ENCODE data around the gene IQUB. TPM values are rescaled to one million over a fixed set of nuclear protein-coding genes. Genes with fewer than 3 reads are reported as not detected.
A peak's percentile ranks its signal among the peaks of the same experiment; 100 is the strongest.
"Not testable (repeated sequence)": the region's sequence is repeated elsewhere in the genome, so short reads cannot be mapped to it uniquely, and the experiment has no call there.

Gene IQUB
- total and polyA plus RNA-seq, 9 donors = 0.16 to 0.84 (median 0.28) TPM

GRCh38 chr7:123570390-123571182, 36.2 kb upstream of the IQUB start:
- WGBS (ENCODE audit: insufficient coverage) = 22% methylated on average over 1 of the region's 4 CpGs
- no peak overlapping the region for H3K4me3 ChIP-seq (ENCODE audit: low read length)
- H3K27ac ChIP-seq (ENCODE audit: low read length) = no peak overlapping the region
- peak; percentile 18 for DNase-seq
- no peaks in the 10 kb centered on the region for H3K4me1 ChIP-seq (ENCODE audit: control insufficient read depth, insufficient read depth, low read length)
- no peaks in the 10 kb centered on the region for H3K9me3 ChIP-seq (replicated peaks; ENCODE audit: control insufficient read depth, low read depth, low read length)
- H3K36me3 ChIP-seq (ENCODE audit: control insufficient read depth, insufficient read depth, low read length) = no peaks in the 10 kb centered on the region
- no peaks in the 10 kb centered on the region for H3K27me3 ChIP-seq (ENCODE audit: control insufficient read depth, insufficient read depth, low read length)

GRCh38 chr7:123569352-123570010, 35.1 kb upstream of the IQUB start:
- no CpG with 5 or more reads among the region's 2 CpGs for WGBS (ENCODE audit: insufficient coverage)
- no peaks in the 10 kb centered on the region for H3K36me3 ChIP-seq (ENCODE audit: control insufficient read depth, insufficient read depth, low read length)
- no peak for DNase-seq
- no peaks in the 10 kb centered on the region for H3K9me3 ChIP-seq (replicated peaks; ENCODE audit: control insufficient read depth, low read depth, low read length)
- no peaks in the 10 kb centered on the region for H3K27me3 ChIP-seq (ENCODE audit: control insufficient read depth, insufficient read depth, low read length)
- H3K4me1 ChIP-seq (ENCODE audit: control insufficient read depth, insufficient read depth, low read length) = no peaks in the 10 kb centered on the region
- H3K4me3 ChIP-seq (ENCODE audit: low read length) = no peak overlapping the region
- H3K27ac ChIP-seq (ENCODE audit: low read length) = no peak overlapping the region

DNA sequence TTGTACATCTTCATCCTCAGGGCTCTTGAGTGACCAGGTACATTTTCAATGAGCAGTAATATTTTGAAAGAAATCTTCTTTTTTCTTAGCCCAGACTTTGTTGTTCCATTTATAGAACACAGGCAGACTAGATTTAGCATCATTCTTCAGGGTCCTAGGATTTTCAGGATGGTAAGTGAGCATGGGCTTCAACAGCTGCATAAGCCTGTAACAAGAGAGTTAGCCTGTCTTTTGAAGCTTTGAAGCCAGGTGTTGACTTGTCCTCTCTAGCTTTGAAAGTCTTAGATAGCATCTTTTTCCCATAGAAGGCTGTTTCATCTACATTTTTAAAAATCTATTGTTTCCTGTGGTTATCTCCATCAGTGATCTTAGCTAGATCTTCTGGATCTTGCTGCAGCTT, 27.7 kb upstream of the IQUB start:
- no peak for DNase-seq
- Histone ChIP-seq H3K9me3 (replicated peaks; ENCODE audit: control insufficient read depth, low read depth, low read length) (no peaks in the 10 kb centered on the region), H3K36me3 (ENCODE audit: control insufficient read depth, insufficient read depth, low read length) (no peaks in the 10 kb centered on the region), H3K4me3 (ENCODE audit: low read length) (no peak overlapping the region), H3K27ac (ENCODE audit: low read length) (no peak overlapping the region), H3K27me3 (ENCODE audit: control insufficient read depth, insufficient read depth, low read length) (no peaks in the 10 kb centered on the region), H3K4me1 (ENCODE audit: control insufficient read depth, insufficient read depth, low read length) (no peaks in the 10 kb centered on the region)

DNA sequence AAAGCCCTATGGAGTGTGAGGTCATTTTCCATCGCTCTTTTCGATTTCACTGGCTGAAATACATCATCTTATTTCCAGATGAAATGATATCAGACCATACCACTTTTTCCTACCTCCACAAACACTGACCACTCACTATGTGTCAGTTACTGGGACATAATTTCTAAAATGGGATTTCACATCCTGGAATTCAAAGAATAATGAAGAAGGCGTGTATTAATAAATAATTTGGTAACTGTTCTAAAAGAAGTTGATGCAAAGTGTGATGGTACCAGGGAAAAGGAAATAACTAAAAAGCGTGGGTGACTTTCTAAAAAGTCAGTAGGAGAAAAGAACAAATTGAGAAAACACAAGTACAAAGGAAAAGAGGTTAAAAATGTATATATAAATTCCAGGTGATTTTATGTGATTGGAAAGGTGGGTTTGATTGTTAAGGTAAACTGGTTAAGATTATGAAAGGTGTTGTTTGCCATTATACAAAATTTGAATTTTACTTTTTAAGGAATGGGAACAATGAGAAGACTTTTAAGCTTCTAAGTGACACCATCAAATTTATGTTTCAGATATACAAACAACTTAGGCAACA, 24.0 kb upstream of the IQUB start:
- H3K36me3 ChIP-seq (ENCODE audit: control insufficient read depth, insufficient read depth, low read length) = peaks cover under 1% of the 10 kb centered on the region
- WGBS (ENCODE audit: insufficient coverage) = 20% methylated on average over 1 of the region's 4 CpGs
- no peak for DNase-seq
- peak overlapping the region; percentile 97 for H3K27ac ChIP-seq (ENCODE audit: low read length)
- peaks cover 4% of the 10 kb centered on the region for H3K4me1 ChIP-seq (ENCODE audit: control insufficient read depth, insufficient read depth, low read length)
- no peaks in the 10 kb centered on the region for H3K27me3 ChIP-seq (ENCODE audit: control insufficient read depth, insufficient read depth, low read length)
- H3K9me3 ChIP-seq (replicated peaks; ENCODE audit: control insufficient read depth, low read depth, low read length) = no peaks in the 10 kb centered on the region
- H3K4me3 ChIP-seq (ENCODE audit: low read length) = peak overlapping the region; percentile 99

GRCh38 chr7:123557398-123558288, 23.2 kb upstream of the IQUB start, which contains the start of gene NDUFA5:
NDUFA5 (minus strand) TSS chr7:123557818; CDS start chr7:123557795, 23 bp downstream.
- H3K4me1 ChIP-seq (ENCODE audit: control insufficient read depth, insufficient read depth, low read length) = peaks cover 4% of the 10 kb centered on the region

GRCh38 chr7:123557016-123557397, 22.6 kb upstream of the IQUB start:
- Histone ChIP-seq H3K36me3 (ENCODE audit: control insufficient read depth, insufficient read depth, low read length) (peaks cover 6% of the 10 kb centered on the region), H3K27me3 (ENCODE audit: control insufficient read depth, insufficient read depth, low read length) (no peaks in the 10 kb centered on the region), H3K4me1 (ENCODE audit: control insufficient read depth, insufficient read depth, low read length) (peaks cover 4% of the 10 kb centered on the region), H3K4me3 (ENCODE audit: low read length) (peak overlapping the region; percentile 99), H3K9me3 (replicated peaks; ENCODE audit: control insufficient read depth, low read depth, low read length) (no peaks in the 10 kb centered on the region), H3K27ac (ENCODE audit: low read length) (peak overlapping the region; percentile 97)
- WGBS (ENCODE audit: insufficient coverage) = 0% methylated on average over 10 of the region's 12 CpGs
- DNase-seq = no peak

More at GRCh38 chr7:123557398-123558288, 23.2 kb upstream of the IQUB start, which contains the start of gene NDUFA5:
- H3K36me3 ChIP-seq (ENCODE audit: control insufficient read depth, insufficient read depth, low read length) = peaks cover 5% of the 10 kb centered on the region
- under 1% methylated on average over 30 of the region's 40 CpGs for WGBS (ENCODE audit: insufficient coverage)
- peak within 1 kb of the TSS; percentile 99 for H3K4me3 ChIP-seq (ENCODE audit: low read length)
- H3K9me3 ChIP-seq (replicated peaks; ENCODE audit: control insufficient read depth, low read depth, low read length) = no peaks in the 10 kb centered on the region
- DNase-seq = peak; percentile 100
- H3K27ac ChIP-seq (ENCODE audit: low read length) = peak within 1 kb of the TSS; percentile 97
- no peaks in the 10 kb centered on the region for H3K27me3 ChIP-seq (ENCODE audit: control insufficient read depth, insufficient read depth, low read length)

- Histone ChIP-seq H3K27ac (ENCODE audit: low read length) (no peak overlapping the region), H3K4me1 (ENCODE audit: control insufficient read depth, insufficient read depth, low read length) (peaks cover 4% of the 10 kb centered on the region), H3K36me3 (ENCODE audit: control insufficient read depth, insufficient read depth, low read length) (peaks cover 6% of the 10 kb centered on the region), H3K9me3 (replicated peaks; ENCODE audit: control insufficient read depth, low read depth, low read length) (no peaks in the 10 kb centered on the region), H3K4me3 (ENCODE audit: low read length) (no peak overlapping the region), H3K27me3 (ENCODE audit: control insufficient read depth, insufficient read depth, low read length) (no peaks in the 10 kb centered on the region)
- no peak for DNase-seq
Measured at GRCh38 chr7:123555484-123555883, 21.1 kb upstream of the IQUB start.

DNA sequence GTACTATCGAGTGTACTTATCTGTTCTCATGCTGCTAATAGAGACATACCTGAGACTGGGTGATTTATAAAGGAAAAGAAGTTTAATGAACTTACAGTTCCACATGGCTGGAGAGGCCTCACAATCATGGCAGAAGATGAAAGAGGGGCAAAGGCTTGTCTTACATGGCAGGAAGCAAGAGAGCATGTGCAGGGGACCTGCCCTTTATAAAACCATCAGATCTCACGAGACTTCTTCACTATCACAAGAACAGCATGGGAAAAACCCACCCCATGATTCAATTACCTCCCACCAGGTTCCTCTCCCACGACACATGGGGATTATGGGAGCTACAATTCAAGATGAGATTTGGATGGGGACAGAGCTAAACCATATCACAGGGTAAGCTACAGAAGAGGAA, 18.8 kb upstream of the IQUB start:
- Histone ChIP-seq H3K4me3 (ENCODE audit: low read length) (no peak overlapping the region), H3K27me3 (ENCODE audit: control insufficient read depth, insufficient read depth, low read length) (no peaks in the 10 kb centered on the region), H3K9me3 (replicated peaks; ENCODE audit: control insufficient read depth, low read depth, low read length) (no peaks in the 10 kb centered on the region), H3K4me1 (ENCODE audit: control insufficient read depth, insufficient read depth, low read length) (peaks cover 4% of the 10 kb centered on the region), H3K27ac (ENCODE audit: low read length) (no peak overlapping the region), H3K36me3 (ENCODE audit: control insufficient read depth, insufficient read depth, low read length) (peaks cover 8% of the 10 kb centered on the region)
- WGBS (ENCODE audit: insufficient coverage) = no CpG with 5 or more reads among the region's 3 CpGs
- no peak for DNase-seq

- Histone ChIP-seq H3K4me3 (ENCODE audit: low read length) (no peak overlapping the region), H3K4me1 (ENCODE audit: control insufficient read depth, insufficient read depth, low read length) (peaks cover 4% of the 10 kb centered on the region), H3K9me3 (replicated peaks; ENCODE audit: control insufficient read depth, low read depth, low read length) (no peaks in the 10 kb centered on the region), H3K27ac (ENCODE audit: low read length) (no peak overlapping the region), H3K27me3 (ENCODE audit: control insufficient read depth, insufficient read depth, low read length) (no peaks in the 10 kb centered on the region), H3K36me3 (ENCODE audit: control insufficient read depth, insufficient read depth, low read length) (peaks cover 8% of the 10 kb centered on the region)
- 100% methylated on average over 2 of the region's 2 CpGs for WGBS (ENCODE audit: insufficient coverage)
- DNase-seq = no peak
Measured at GRCh38 chr7:123552641-123553040, 18.2 kb upstream of the IQUB start.

DNA sequence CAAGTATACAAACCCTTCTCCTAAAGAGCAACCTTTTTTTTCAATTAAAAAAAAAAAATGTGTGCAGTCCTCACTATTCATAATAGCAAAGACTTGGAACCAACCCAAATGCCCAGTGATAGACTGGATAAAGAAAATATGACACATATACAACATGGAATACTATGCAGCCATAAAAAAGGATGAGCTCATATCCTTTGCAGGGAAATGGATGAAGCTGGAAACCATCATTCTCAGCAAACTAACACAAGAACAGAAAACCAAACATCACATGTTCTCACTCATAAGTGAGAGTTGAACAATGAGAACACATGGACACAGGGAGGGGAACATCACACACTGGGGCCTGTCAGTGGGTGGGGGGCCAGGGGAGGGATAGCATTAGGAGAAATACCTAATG, 17.7 kb upstream of the IQUB start:
- not testable (repeated sequence) for H3K9me3 ChIP-seq (replicated peaks; ENCODE audit: control insufficient read depth, low read depth, low read length); H3K27ac ChIP-seq (ENCODE audit: low read length); H3K36me3 ChIP-seq (ENCODE audit: control insufficient read depth, insufficient read depth, low read length); H3K27me3 ChIP-seq (ENCODE audit: control insufficient read depth, insufficient read depth, low read length); DNase-seq; H3K4me3 ChIP-seq (ENCODE audit: low read length); H3K4me1 ChIP-seq (ENCODE audit: control insufficient read depth, insufficient read depth, low read length)

All from muscle of leg (tissue), 11 donors.